Mammary epithelial cell (primary cell): ENCODE data around the gene KCNIP3.

ENCODE experiments used
- CTCF ChIP-seq, 2 donors: IDR thresholded peaks in 1 of 2; conservative IDR thresholded peaks in 1 of 2; 2 replicates each; pipeline ENCODE4 v1.5.1; 2011 to 2012; ENCODE audit warnings: inconsistent platforms in 2 of 2, low read length in 2 of 2, mild to moderate bottlenecking in 2 of 2, control low read depth in 1 of 2, low read depth in 1 of 2; ENCODE audit not compliant: insufficient read depth in 1 of 2; ENCODE audit errors: extremely low read depth in 1 of 2
- EZH2 ChIP-seq: IDR thresholded peaks from 2 replicates; pipeline ENCODE4 v1.6.1; 2012; ENCODE audit warnings: low read length, inconsistent platforms, borderline replicate concordance

GRCh38 chr2:95298486-95299111 lies 1.5 kb downstream of the KCNIP3 start:
- no peak for TF ChIP-seq CTCF (conservative IDR thresholded peaks at IDR 0.05 in 1 of 2, IDR thresholded peaks at IDR 0.05 in 1 of 2; ENCODE audit: extremely low read depth in 1 of 2, insufficient read depth in 1 of 2, low read depth in 1 of 2, low read length in 2 of 2)
- TF ChIP-seq EZH2, result peak; percentile 30
